Measurements from ENCODE around the gene CAND1. TPM values are rescaled to one million over a fixed set of nuclear protein-coding genes. Genes with fewer than 3 reads are reported as not detected.

Gene CAND1
- total RNA-seq, 1 donor from 2014 or later: 104 TPM

GRCh38 chr12:67239061-67239460 lies 30.1 kb upstream of the CAND1 start:
- Histone ChIP-seq H3K4me1 (no peaks in the 10 kb centered on the region), H3K36me3 (no peaks in the 10 kb centered on the region), H3K9me3 (no peaks in the 10 kb centered on the region), H3K27me3 (ENCODE audit: low read depth) (no peaks in the 10 kb centered on the region), H3K4me3 (no peak overlapping the region), H3K27ac (no peak overlapping the region)
- intact Hi-C loops (cut with DNase I): no loop called here
- no peak for ATAC-seq
- TF ChIP-seq CTCF (IDR thresholded peaks at IDR 0.05): no peak
- DNase-seq: no peak

- no peak overlapping the region for H3K4me3 ChIP-seq
- H3K9me3 ChIP-seq: no peaks in the 10 kb centered on the region
- DNase-seq (no peak), ATAC-seq (no peak)
- no peak overlapping the region for H3K27ac ChIP-seq
- no peaks in the 10 kb centered on the region for H3K27me3 ChIP-seq (ENCODE audit: low read depth)
- no peaks in the 10 kb centered on the region for H3K4me1 ChIP-seq
- intact Hi-C loops (cut with DNase I): no loop called here
- no peaks in the 10 kb centered on the region for H3K36me3 ChIP-seq
- TF ChIP-seq CTCF (IDR thresholded peaks at IDR 0.05): no peak
Measured at GRCh38 chr12:67241482-67241881, 27.7 kb upstream of the CAND1 start.

- no peak for TF ChIP-seq CTCF (IDR thresholded peaks at IDR 0.05)
- Histone ChIP-seq H3K36me3 (no peaks in the 10 kb centered on the region), H3K4me1 (no peaks in the 10 kb centered on the region), H3K27me3 (ENCODE audit: low read depth) (no peaks in the 10 kb centered on the region), H3K4me3 (no peak overlapping the region), H3K9me3 (no peaks in the 10 kb centered on the region), H3K27ac (no peak overlapping the region)
- no peak for DNase-seq
- ATAC-seq: peak in 1 of 2 donors; percentile 64
- intact Hi-C loops (cut with DNase I): no loop called here
Measured at GRCh38 chr12:67243260-67243659, 25.9 kb upstream of the CAND1 start.

- H3K27ac ChIP-seq: no peak overlapping the region
Measured at GRCh38 chr12:67245571-67245970, 23.6 kb upstream of the CAND1 start.

GRCh38 chr12:67251012-67251411 lies 18.1 kb upstream of the CAND1 start:
- Histone ChIP-seq H3K36me3 (no peaks in the 10 kb centered on the region), H3K27me3 (ENCODE audit: low read depth) (no peaks in the 10 kb centered on the region), H3K4me1 (no peaks in the 10 kb centered on the region), H3K9me3 (no peaks in the 10 kb centered on the region), H3K27ac (no peak overlapping the region), H3K4me3 (no peak overlapping the region)
- TF ChIP-seq CTCF (IDR thresholded peaks at IDR 0.05): no peak
- no peak for DNase-seq
- ATAC-seq: no peak
- intact Hi-C loops (cut with DNase I): no loop called here

More at GRCh38 chr12:67245571-67245970, 23.6 kb upstream of the CAND1 start:
- no peaks in the 10 kb centered on the region for H3K9me3 ChIP-seq
- H3K27me3 ChIP-seq (ENCODE audit: low read depth): no peaks in the 10 kb centered on the region
- no peak for ATAC-seq
- TF ChIP-seq CTCF (IDR thresholded peaks at IDR 0.05): no peak
- no peaks in the 10 kb centered on the region for H3K36me3 ChIP-seq
- H3K4me1 ChIP-seq: no peaks in the 10 kb centered on the region
- no peak overlapping the region for H3K4me3 ChIP-seq
- DNase-seq: no peak
- intact Hi-C loops (cut with DNase I): no loop called here
